Measurements from ENCODE around the gene ERGIC1. TPM values are rescaled to one million over a fixed set of nuclear protein-coding genes. Genes with fewer than 3 reads are reported as not detected.
A peak's percentile ranks its signal among the peaks of the same experiment; 100 is the strongest.
"Not testable (repeated sequence)": the region's sequence is repeated elsewhere in the genome, so short reads cannot be mapped to it uniquely, and the experiment has no call there.

Gene ERGIC1
- total RNA-seq, result 79.4 TPM
- long read RNA-seq, transcript ERGIC1-202 (10 exons, 2,881 nt), result major isoform, 20 of 33 reads
- long read RNA-seq, partial matches to known transcripts, result 8 of 33 reads
- long read RNA-seq, other reads (novel, unspliced or antisense), result 5 of 33 reads

- H3K36me3 ChIP-seq, result peaks cover 3% of the 10 kb centered on the region
- no peaks in the 10 kb centered on the region for H3K27me3 ChIP-seq (ENCODE audit: low read depth)
- DNase-seq, result peak; percentile 90
- peaks cover 51% of the 10 kb centered on the region for H3K4me1 ChIP-seq
- no peaks in the 10 kb centered on the region for H3K9me3 ChIP-seq (replicated peaks)
- H3K27ac ChIP-seq (replicated peaks), result peak within 1 kb of the TSS; percentile 91
- intact Hi-C loops (cut with micrococcal nuclease), result no loop called here
- peak within 1 kb of the TSS; percentile 98 for H3K4me3 ChIP-seq
- no peak for TF ChIP-seq CTCF (IDR thresholded peaks at IDR 0.05; ENCODE audit: borderline replicate concordance)
These were observed at the start of gene ERGIC1 for GRCh38 chr5:172833686-172834414. TSS of gene ERGIC1 (plus strand) at chr5:172834251. CDS start at chr5:172834414, 163 bp downstream.

DNA sequence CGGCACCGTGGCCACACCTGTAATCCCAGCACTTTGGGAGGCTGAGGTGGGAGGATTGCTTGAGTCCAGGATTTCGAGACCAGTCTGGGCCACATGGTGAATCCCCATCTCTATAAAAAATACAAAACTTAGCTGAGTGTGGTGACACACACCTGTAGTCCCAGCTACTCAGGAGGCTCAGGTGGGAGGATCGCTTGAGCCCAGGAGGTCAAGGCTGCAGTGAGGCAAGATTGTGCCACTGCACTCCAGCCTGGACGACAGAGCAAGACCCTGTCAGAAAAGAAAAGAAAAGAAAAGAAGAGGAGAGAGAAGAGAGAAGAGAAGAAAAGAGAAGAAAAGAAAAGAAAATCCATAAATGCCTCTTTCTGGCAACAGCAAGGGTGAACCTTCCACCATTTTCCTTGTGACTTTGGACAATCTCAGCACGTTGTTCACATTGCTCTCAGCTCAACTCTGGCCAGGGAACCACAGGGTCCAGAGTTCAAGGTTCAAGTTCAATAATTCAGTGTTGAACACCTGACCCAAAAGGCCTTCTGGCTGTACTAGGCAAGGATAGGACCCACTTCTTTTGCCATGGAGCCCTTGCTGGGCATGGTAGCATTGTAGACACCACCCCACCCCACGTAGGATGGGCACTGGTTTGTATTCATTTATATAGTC is 48.5 kb upstream of the ERGIC1 start:
- Histone ChIP-seq H3K4me1 (peaks cover 25% of the 10 kb centered on the region), H3K4me3 (no peak overlapping the region), H3K36me3 (no peaks in the 10 kb centered on the region), H3K27ac (replicated peaks) (no peak overlapping the region), H3K27me3 (ENCODE audit: low read depth) (no peaks in the 10 kb centered on the region), H3K9me3 (replicated peaks) (no peaks in the 10 kb centered on the region)
- TF ChIP-seq CTCF (IDR thresholded peaks at IDR 0.05; ENCODE audit: borderline replicate concordance), result no peak
- intact Hi-C loops (cut with micrococcal nuclease), result no loop called here
- DNase-seq, result no peak

- Histone ChIP-seq H3K36me3 (no peaks in the 10 kb centered on the region), H3K4me3 (no peak overlapping the region), H3K9me3 (replicated peaks) (no peaks in the 10 kb centered on the region), H3K27me3 (ENCODE audit: low read depth) (no peaks in the 10 kb centered on the region), H3K4me1 (peaks cover 25% of the 10 kb centered on the region), H3K27ac (replicated peaks) (no peak overlapping the region)
- intact Hi-C loops (cut with micrococcal nuclease), result no loop called here
- no peak for DNase-seq
- no peak for TF ChIP-seq CTCF (IDR thresholded peaks at IDR 0.05; ENCODE audit: borderline replicate concordance)
These were observed 47.2 kb upstream of the ERGIC1 start for GRCh38 chr5:172786736-172787462.

- peaks cover 25% of the 10 kb centered on the region for H3K4me1 ChIP-seq
- H3K27ac ChIP-seq (replicated peaks); H3K4me3 ChIP-seq; H3K36me3 ChIP-seq; H3K9me3 ChIP-seq (replicated peaks); DNase-seq; H3K27me3 ChIP-seq (ENCODE audit: low read depth); intact Hi-C loops (cut with micrococcal nuclease): not testable (repeated sequence)
These were observed 46.5 kb upstream of the ERGIC1 start for GRCh38 chr5:172787538-172787937.

DNA sequence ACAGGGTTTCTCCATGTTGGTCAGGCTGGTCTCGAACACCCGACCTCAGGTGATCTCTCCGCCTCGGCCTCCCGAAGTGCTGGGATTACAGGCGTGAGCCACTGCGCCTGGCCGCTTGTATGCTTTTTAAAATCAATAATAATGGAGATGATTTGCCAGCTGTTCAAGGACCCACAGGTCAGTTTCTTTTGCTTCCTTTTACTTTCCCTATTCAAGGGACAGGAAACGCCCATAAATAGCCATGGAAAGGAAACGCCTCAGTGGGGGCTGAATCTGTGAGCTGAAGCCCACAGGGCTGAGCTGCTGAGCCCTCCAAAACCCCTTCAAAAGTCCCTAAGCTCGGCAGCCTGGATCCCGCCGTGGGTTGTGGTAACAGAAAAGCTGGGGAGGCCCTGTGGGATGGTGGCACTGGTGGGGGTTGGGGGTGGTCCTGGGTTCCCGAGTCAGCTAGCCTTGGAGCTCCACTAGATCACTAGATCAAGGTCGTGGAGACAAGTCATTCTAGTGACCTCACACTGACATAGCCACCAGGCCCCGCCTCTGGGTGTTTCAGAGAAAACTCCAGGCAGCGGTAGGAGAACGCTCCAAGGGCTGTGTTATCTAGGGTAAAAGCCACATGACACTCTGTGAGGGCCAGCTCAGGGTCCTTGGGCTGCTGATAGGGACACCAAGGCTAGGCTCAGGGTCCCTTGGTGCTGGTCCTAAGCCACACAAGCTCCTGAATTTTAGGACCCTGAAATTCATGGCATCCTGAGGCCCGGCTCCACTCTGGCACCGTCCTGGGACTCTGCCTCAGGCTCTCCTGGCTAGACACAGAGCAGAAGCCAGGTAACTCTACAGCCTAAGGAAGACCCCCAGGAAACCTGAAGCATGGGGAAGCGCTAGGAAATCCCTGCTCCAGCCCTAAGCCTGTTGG is 45.0 kb upstream of the ERGIC1 start:
- Histone ChIP-seq H3K4me1 (peaks cover 34% of the 10 kb centered on the region), H3K27me3 (ENCODE audit: low read depth) (no peaks in the 10 kb centered on the region), H3K36me3 (no peaks in the 10 kb centered on the region), H3K4me3 (peak overlapping the region; percentile 45), H3K27ac (replicated peaks) (peak overlapping the region; percentile 81), H3K9me3 (replicated peaks) (no peaks in the 10 kb centered on the region)
- no peak for TF ChIP-seq CTCF (IDR thresholded peaks at IDR 0.05; ENCODE audit: borderline replicate concordance)
- intact Hi-C loops (cut with micrococcal nuclease), result no loop called here
- DNase-seq, result peak; percentile 37

All from left ventricle myocardium inferior (tissue), 1 donor.